HUES48 (cell line): ENCODE data around the gene DIRAS1.
"Not testable (repeated sequence)": the region's sequence is repeated elsewhere in the genome, so short reads cannot be mapped to it uniquely, and the experiment has no call there.

ENCODE experiments used
- H3K27ac ChIP-seq: one replicate; pipeline ENCODE4 v1.7.0; 2013; ENCODE audit warnings: low read depth, low read length, inconsistent platforms
- H3K27me3 ChIP-seq: 2 replicates; pipeline ENCODE4 v1.6.1; 2013; ENCODE audit warnings: mild to moderate bottlenecking, low read length; ENCODE audit not compliant: control insufficient read depth, insufficient read depth
- H3K36me3 ChIP-seq: 2 replicates; pipeline ENCODE4 v1.6.1; 2013; ENCODE audit warnings: low read length; ENCODE audit not compliant: control insufficient read depth, insufficient read depth
- H3K4me1 ChIP-seq: 2 replicates; pipeline ENCODE4 v1.6.1; 2013; ENCODE audit warnings: mild to moderate bottlenecking, low read length; ENCODE audit not compliant: control insufficient read depth, insufficient read depth
- H3K4me3 ChIP-seq: 2 replicates; pipeline ENCODE4 v1.5.1; 2013; ENCODE audit warnings: mild to moderate bottlenecking, low read depth, low read length
- H3K9ac ChIP-seq: 2 replicates; pipeline ENCODE4 v1.6.1; 2013; ENCODE audit warnings: mild to moderate bottlenecking, low read depth, low read length, moderate library complexity
- H3K9me3 ChIP-seq: 2 replicates; pipeline ENCODE4 v1.6.1; 2013; ENCODE audit warnings: low read length; ENCODE audit not compliant: control insufficient read depth, insufficient read depth

The DIRAS1 gene

GRCh38 chr19:2716722-2717637 is 4.2 kb downstream of the DIRAS1 start:
- Histone ChIP-seq H3K9me3 (peaks cover 7% of the 10 kb centered on the region; the same call in 1 of the 2 replicates), H3K4me1 (0 out of 2 replicates have a peak, but pooled peaks cover 3% of the 10 kb centered on the region), H3K36me3 (no peaks in the 10 kb centered on the region), H3K27ac (no peak overlapping the region), H3K4me3 (no peak overlapping the region), H3K9ac (no peak overlapping the region), H3K27me3 (no peaks in the 10 kb centered on the region; the same call in 1 of the 2 replicates)

GRCh38 chr19:2716275-2716650 is 4.9 kb downstream of the DIRAS1 start:
- no peaks in the 10 kb centered on the region for H3K27me3 ChIP-seq
- H3K4me1 ChIP-seq, result 0 out of 2 replicates have a peak, but pooled peaks cover 3% of the 10 kb centered on the region
- no peak overlapping the region for H3K4me3 ChIP-seq
- peaks cover 7% of the 10 kb centered on the region; the same call in 1 of the 2 replicates for H3K9me3 ChIP-seq
- no peak overlapping the region for H3K27ac ChIP-seq
- no peak overlapping the region for H3K9ac ChIP-seq
- H3K36me3 ChIP-seq, result no peaks in the 10 kb centered on the region

GRCh38 chr19:2715470-2716274 is 5.5 kb downstream of the DIRAS1 start:
- H3K4me3 ChIP-seq, result no peak overlapping the region
- 0 out of 2 replicates have a peak, but pooled peaks cover 3% of the 10 kb centered on the region for H3K4me1 ChIP-seq
- peaks cover 7% of the 10 kb centered on the region; the same call in 1 of the 2 replicates for H3K9me3 ChIP-seq
- H3K27me3 ChIP-seq, result no peaks in the 10 kb centered on the region
- no peaks in the 10 kb centered on the region for H3K36me3 ChIP-seq
- H3K9ac ChIP-seq, result no peak overlapping the region
- no peak overlapping the region for H3K27ac ChIP-seq

GRCh38 chr19:2714531-2715269 is 6.5 kb downstream of the DIRAS1 start:
- no peaks in the 10 kb centered on the region for H3K36me3 ChIP-seq
- H3K27ac ChIP-seq, result no peak overlapping the region
- H3K27me3 ChIP-seq, result no peaks in the 10 kb centered on the region
- 0 out of 2 replicates have a peak, but pooled peaks cover 2% of the 10 kb centered on the region for H3K4me1 ChIP-seq
- H3K9me3 ChIP-seq, result peaks cover 7% of the 10 kb centered on the region; the same call in 1 of the 2 replicates
- H3K9ac ChIP-seq, result no peak overlapping the region
- no peak overlapping the region for H3K4me3 ChIP-seq

GRCh38 chr19:2714102-2714501 is 7.1 kb downstream of the DIRAS1 start:
- H3K9me3 ChIP-seq, H3K4me1 ChIP-seq, H3K9ac ChIP-seq, H3K27me3 ChIP-seq, H3K27ac ChIP-seq, H3K4me3 ChIP-seq, H3K36me3 ChIP-seq: not testable (repeated sequence)

- not testable (repeated sequence) for H3K9ac ChIP-seq, H3K27me3 ChIP-seq
Observed at GRCh38 chr19:2713170-2713569, 8.0 kb downstream of the DIRAS1 start.

GRCh38 chr19:2711875-2712205 is 9.3 kb downstream of the DIRAS1 start:
- no peaks in the 10 kb centered on the region for H3K4me1 ChIP-seq
- peaks cover 7% of the 10 kb centered on the region; the same call in 1 of the 2 replicates for H3K9me3 ChIP-seq
- H3K27ac ChIP-seq, result no peak overlapping the region
- no peaks in the 10 kb centered on the region for H3K36me3 ChIP-seq
- H3K27me3 ChIP-seq, result no peaks in the 10 kb centered on the region
- no peak overlapping the region for H3K4me3 ChIP-seq
- H3K9ac ChIP-seq, result no peak overlapping the region

More at GRCh38 chr19:2713170-2713569, 8.0 kb downstream of the DIRAS1 start:
- H3K4me1 ChIP-seq, H3K36me3 ChIP-seq, H3K27ac ChIP-seq, H3K9me3 ChIP-seq, H3K4me3 ChIP-seq: not testable (repeated sequence)

- H3K9me3 ChIP-seq, result peaks cover 7% of the 10 kb centered on the region; the same call in 1 of the 2 replicates
- H3K27ac ChIP-seq, result no peak overlapping the region
- no peak overlapping the region for H3K9ac ChIP-seq
- no peak overlapping the region for H3K4me3 ChIP-seq
- no peaks in the 10 kb centered on the region for H3K36me3 ChIP-seq
- no peaks in the 10 kb centered on the region for H3K4me1 ChIP-seq
- no peaks in the 10 kb centered on the region for H3K27me3 ChIP-seq
Observed at GRCh38 chr19:2711172-2711874, 9.8 kb downstream of the DIRAS1 start.

- Histone ChIP-seq H3K27me3 (peaks cover 9% of the 10 kb centered on the region), H3K4me3 (no peak overlapping the region), H3K9me3 (no peaks in the 10 kb centered on the region), H3K9ac (no peak overlapping the region), H3K36me3 (no peaks in the 10 kb centered on the region), H3K4me1 (peaks cover 3% of the 10 kb centered on the region; the same call in 1 of the 2 replicates), H3K27ac (no peak overlapping the region)
Observed at GRCh38 chr19:2706251-2706650, 14.9 kb downstream of the DIRAS1 start.

- Histone ChIP-seq H3K4me1 (peaks cover 12% of the 10 kb centered on the region), H3K4me3 (no peak overlapping the region), H3K36me3 (no peaks in the 10 kb centered on the region), H3K9me3 (no peaks in the 10 kb centered on the region), H3K9ac (no peak overlapping the region), H3K27ac (no peak overlapping the region), H3K27me3 (peaks cover 19% of the 10 kb centered on the region)
Observed at GRCh38 chr19:2703691-2704216, 17.4 kb downstream of the DIRAS1 start.
